ENCODE measurements around the gene CENATAC. TPM values are rescaled to one million over a fixed set of nuclear protein-coding genes. Genes with fewer than 3 reads are reported as not detected.

The CENATAC gene
- total and polyA plus RNA-seq, 9 of the 15 experiments (the other 6 are each of a cell fraction or from before 2014, with no cell fraction given) = 2.4 to 25.5 (median 13.7) TPM

DNA sequence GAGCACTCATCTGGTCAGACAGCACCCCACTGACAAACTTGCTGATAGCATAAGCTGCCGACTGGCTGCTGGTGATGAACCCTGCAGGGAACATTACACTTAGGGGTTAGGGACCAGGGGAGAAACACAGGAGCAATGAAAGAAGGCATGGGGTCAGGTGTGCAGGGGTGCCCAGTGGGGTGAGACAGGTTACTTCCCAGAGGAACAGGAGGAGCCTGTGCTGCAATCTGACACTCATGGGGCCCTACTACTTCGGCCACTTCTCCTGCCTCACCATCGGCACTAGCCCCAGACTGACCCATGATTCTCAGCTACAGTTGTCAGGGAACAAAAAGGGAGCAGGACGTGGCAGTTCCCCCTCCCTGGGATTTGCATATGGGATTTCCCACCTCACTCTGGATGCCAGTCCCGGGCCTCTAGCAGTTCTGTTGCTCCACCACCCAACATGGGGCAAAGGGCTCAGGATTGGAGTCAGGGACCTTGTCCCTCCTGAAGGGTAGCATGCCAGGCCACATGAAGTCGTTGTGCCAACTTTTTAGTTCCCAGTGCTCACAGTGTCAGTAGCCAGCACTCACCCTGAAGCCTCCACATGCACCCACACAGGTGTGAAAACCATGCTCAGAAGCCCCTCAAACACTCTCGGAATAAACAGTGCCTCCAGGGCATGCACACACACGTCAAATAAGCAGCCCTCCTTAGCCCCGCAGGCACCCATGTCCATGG is 30.6 kb downstream of the CENATAC start:
- H3K4me3 ChIP-seq = no peak overlapping the region; the same call in 1 of the 2 replicates
- H3K27ac ChIP-seq (ENCODE audit: extremely low read depth, low read depth, low read length) = peak overlapping the region; percentile 92
- POLR2A ChIA-PET = interaction anchor here (0.6 to 5.2 kb wide), 6 partner anchors 9 to 366 kb away, joined by 3 to 33 read pairs (median 4); partner anchors contain the start of gene TRAPPC4
- H3K27me3 ChIP-seq (ENCODE audit: control insufficient read depth in 2 of 2, insufficient read depth in 2 of 2, low read length in 2 of 2) = no peaks in the 10 kb centered on the region
- CTCF ChIA-PET (ENCODE audit: low intra/inter-chr PET ratio) = no interaction called here
- peaks cover 57% of the 10 kb centered on the region for H3K36me3 ChIP-seq (ENCODE audit: control insufficient read depth, insufficient read depth, low read length)
- no peak for TF ChIP-seq SETDB1 (IDR thresholded peaks at IDR 0.05; ENCODE audit: low read length)
- peak; percentile 68 for TF ChIP-seq PRDM10 (IDR thresholded peaks at IDR 0.05; ENCODE audit: partially characterized antibody)
- no peak for TF ChIP-seq L3MBTL2 (IDR thresholded peaks at IDR 0.05)
- TF ChIP-seq, protein P1, sequence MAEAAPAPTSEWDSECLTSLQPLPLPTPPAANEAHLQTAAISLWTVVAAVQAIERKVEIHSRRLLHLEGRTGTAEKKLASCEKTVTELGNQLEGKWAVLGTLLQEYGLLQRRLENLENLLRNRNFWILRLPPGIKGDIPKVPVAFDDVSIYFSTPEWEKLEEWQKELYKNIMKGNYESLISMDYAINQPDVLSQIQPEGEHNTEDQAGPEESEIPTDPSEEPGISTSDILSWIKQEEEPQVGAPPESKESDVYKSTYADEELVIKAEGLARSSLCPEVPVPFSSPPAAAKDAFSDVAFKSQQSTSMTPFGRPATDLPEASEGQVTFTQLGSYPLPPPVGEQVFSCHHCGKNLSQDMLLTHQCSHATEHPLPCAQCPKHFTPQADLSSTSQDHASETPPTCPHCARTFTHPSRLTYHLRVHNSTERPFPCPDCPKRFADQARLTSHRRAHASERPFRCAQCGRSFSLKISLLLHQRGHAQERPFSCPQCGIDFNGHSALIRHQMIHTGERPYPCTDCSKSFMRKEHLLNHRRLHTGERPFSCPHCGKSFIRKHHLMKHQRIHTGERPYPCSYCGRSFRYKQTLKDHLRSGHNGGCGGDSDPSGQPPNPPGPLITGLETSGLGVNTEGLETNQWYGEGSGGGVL (CRISPR knock-in tag; IDR thresholded peaks at IDR 0.05) = no peak
- no peak for TF ChIP-seq POLR2G (IDR thresholded peaks at IDR 0.05; ENCODE audit: low read depth, low read length)
- no peak for TF ChIP-seq NFE2 (IDR thresholded peaks at IDR 0.05; ENCODE audit: low read depth)
- no peak for TF ChIP-seq ZNF445 (CRISPR knock-in tag; IDR thresholded peaks at IDR 0.05; ENCODE audit: low read depth)
- peaks cover 22% of the 10 kb centered on the region for H4K20me1 ChIP-seq (replicated peaks; ENCODE audit: control insufficient read depth, insufficient read depth, low read length)
- H3K9ac ChIP-seq (ENCODE audit: insufficient read depth in 1 of 2, low read depth in 2 of 2, low read length in 2 of 2) = peak overlapping the region; percentile 86 to 99
- ATAC-seq = no peak
- no peak for DNase-seq (ENCODE audit: extremely low read depth in 1 of 4, low spot score in 3 of 4)
- WGBS (ENCODE audit: insufficient coverage, low coverage, missing lambda C conversion rate) = 54% methylated on average over 9 of the region's 9 CpGs
- intact Hi-C loops (cut with micrococcal nuclease) (no loop called here), in situ Hi-C loops (cut with MboI) (no loop called here)
- peaks cover 47% of the 10 kb centered on the region for H3K79me2 ChIP-seq (ENCODE audit: control insufficient read depth, insufficient read depth, low read length)
- peak overlapping the region; percentile 98 for H3K4me2 ChIP-seq (ENCODE audit: insufficient read depth, low read length)
- H3K9me1 ChIP-seq (ENCODE audit: control insufficient read depth, insufficient read depth, low read length) = no peaks in the 10 kb centered on the region
- no peaks in the 10 kb centered on the region for H3K9me3 ChIP-seq (replicated peaks; ENCODE audit: control insufficient read depth, insufficient read depth, low read depth, low read length)
- H3K4me1 ChIP-seq (replicated peaks in 1 of 2; ENCODE audit: control insufficient read depth in 2 of 2, insufficient read depth in 2 of 2, low read length in 2 of 2) = peaks cover 50 to 56% of the 10 kb centered on the region in 2 experiments
- FAIRE-seq = no peak
- H2AFZ ChIP-seq (ENCODE audit: low read depth, low read length) = no peak overlapping the region
- no TSS peak for BruUV-seq (replicated peaks)
